Activated CD8-positive, alpha-beta T cell treated with anti-CD3 and anti-CD28 coated beads, Interleukin-2, amount 10 ng/mL, durations not matched to agents 7 days and 5 days (primary cell): Measurements from ENCODE around the gene TANC1. TPM values are rescaled to one million over a fixed set of nuclear protein-coding genes. Genes with fewer than 3 reads are reported as not detected.

ENCODE experiments used
- ATAC-seq: fragments of 150-1000 bp; cut with Tn5 transposase; one replicate; pipeline ENCODE4 v1.10.0; 2021; ENCODE audit warnings: moderate library complexity
- CTCF ChIA-PET: fragments of 350-600 bp; sonication (Branson Sonifier 250); formaldehyde crosslinking; loops from one replicate; lab custom pipeline; 2021; ENCODE audit warnings: antibody characterized with exemption; lab: Charles Lee
- POLR2A ChIA-PET: fragments of 350-600 bp; sonication (Branson Sonifier 250); formaldehyde crosslinking; loops from one replicate; lab custom pipeline; 2021; ENCODE audit warnings: antibody characterized with exemption; lab: Charles Lee
- DNase-seq: peaks from one replicate; pipeline ENCODE4 v3.0.0-alpha.2; 2020
- H3K27ac Mint-ChIP-seq: one replicate; pipeline ENCODE4 v1.8.0; 2021; ENCODE audit warnings: mild to moderate bottlenecking, mixed read lengths
- H3K27me3 Mint-ChIP-seq: one replicate; pipeline ENCODE4 v1.8.0; 2021; ENCODE audit warnings: low read depth, mixed read lengths
- H3K36me3 Mint-ChIP-seq: one replicate; pipeline ENCODE4 v1.8.0; 2021; ENCODE audit warnings: low read depth, mixed read lengths
- H3K4me1 Mint-ChIP-seq: one replicate; pipeline ENCODE4 v1.8.0; 2021; ENCODE audit warnings: low read depth, mixed read lengths
- H3K4me3 Mint-ChIP-seq: one replicate; pipeline ENCODE4 v1.8.0; 2021; ENCODE audit warnings: mild to moderate bottlenecking, mixed read lengths
- H3K9me3 Mint-ChIP-seq: one replicate; pipeline ENCODE4 v1.8.0; 2022; ENCODE audit warnings: mixed read lengths; ENCODE audit not compliant: insufficient read depth
- total RNA-seq, 2 experiments: library from RNA; stranded (reverse); gene quantifications; one replicate each; pipeline ENCODE4 v1.2.3, GENCODE V29; 2021

Gene TANC1
- total RNA-seq, 2 experiments from 2014 or later = 0.37 to 0.55 TPM

- DNase-seq (no peak), ATAC-seq (no peak)
- ChIA-PET CTCF (interaction anchor here (1.2 kb wide), 1 partner anchor 44 kb away, joined by 3 read pairs; no protein-coding TSS in a partner anchor), POLR2A (no interaction called here)
- no peaks in the 10 kb centered on the region for H3K4me1 Mint-ChIP-seq
- H3K9me3 Mint-ChIP-seq = peaks cover 3% of the 10 kb centered on the region
- no peaks in the 10 kb centered on the region for H3K27me3 Mint-ChIP-seq
- H3K36me3 Mint-ChIP-seq = no peaks in the 10 kb centered on the region
- no peak overlapping the region for H3K27ac Mint-ChIP-seq
- no peak overlapping the region for H3K4me3 Mint-ChIP-seq
These were observed 101.8 kb downstream of the TANC1 start for GRCh38 chr2:159070235-159070634.

GRCh38 chr2:159071190-159071915 is 102.9 kb downstream of the TANC1 start:
- ATAC-seq (no peak), DNase-seq (no peak)
- Mint-ChIP-seq H3K4me3 (no peak overlapping the region), H3K4me1 (no peaks in the 10 kb centered on the region), H3K9me3 (peaks cover 3% of the 10 kb centered on the region), H3K27me3 (no peaks in the 10 kb centered on the region), H3K27ac (no peak overlapping the region), H3K36me3 (no peaks in the 10 kb centered on the region)
- ChIA-PET CTCF (interaction anchor here (1.2 kb wide), 2 partner anchors 43 to 48 kb away, joined by 3 to 8 read pairs; no protein-coding TSS in a partner anchor), POLR2A (no interaction called here)

GRCh38 chr2:159072795-159073194 is 104.4 kb downstream of the TANC1 start:
- Mint-ChIP-seq H3K27ac (no peak overlapping the region), H3K4me1 (no peaks in the 10 kb centered on the region), H3K27me3 (no peaks in the 10 kb centered on the region), H3K4me3 (no peak overlapping the region), H3K36me3 (no peaks in the 10 kb centered on the region), H3K9me3 (peaks cover 3% of the 10 kb centered on the region)
- no peak for DNase-seq
- ChIA-PET POLR2A (no interaction called here), CTCF (no interaction called here)
- no peak for ATAC-seq

GRCh38 chr2:159073256-159073655 is 104.8 kb downstream of the TANC1 start:
- ATAC-seq (no peak), DNase-seq (no peak)
- H3K9me3 Mint-ChIP-seq = peaks cover 3% of the 10 kb centered on the region
- H3K4me3 Mint-ChIP-seq = no peak overlapping the region
- no peaks in the 10 kb centered on the region for H3K4me1 Mint-ChIP-seq
- no peaks in the 10 kb centered on the region for H3K36me3 Mint-ChIP-seq
- ChIA-PET CTCF (interaction anchor here (0.7 to 1.1 kb wide), 2 partner anchors 17 to 45 kb away, joined by 3 read pairs; no protein-coding TSS in a partner anchor), POLR2A (no interaction called here)
- H3K27me3 Mint-ChIP-seq = no peaks in the 10 kb centered on the region
- no peak overlapping the region for H3K27ac Mint-ChIP-seq

GRCh38 chr2:159074605-159075004 is 106.2 kb downstream of the TANC1 start:
- H3K27me3 Mint-ChIP-seq = no peaks in the 10 kb centered on the region
- ChIA-PET CTCF (interaction anchor here (1.1 kb wide), 1 partner anchor 44 kb away, joined by 3 read pairs; no protein-coding TSS in a partner anchor), POLR2A (no interaction called here)

GRCh38 chr2:159075727-159076126 is 107.3 kb downstream of the TANC1 start:
- ChIA-PET CTCF (no interaction called here), POLR2A (no interaction called here)
- no peak overlapping the region for H3K27ac Mint-ChIP-seq
- no peak overlapping the region for H3K4me3 Mint-ChIP-seq
- peaks cover 3% of the 10 kb centered on the region for H3K9me3 Mint-ChIP-seq
- DNase-seq = no peak
- H3K27me3 Mint-ChIP-seq = no peaks in the 10 kb centered on the region
- no peak for ATAC-seq
- no peaks in the 10 kb centered on the region for H3K36me3 Mint-ChIP-seq
- H3K4me1 Mint-ChIP-seq = no peaks in the 10 kb centered on the region

More at GRCh38 chr2:159074605-159075004, 106.2 kb downstream of the TANC1 start:
- ATAC-seq (no peak), DNase-seq (no peak)
- peaks cover 3% of the 10 kb centered on the region for H3K9me3 Mint-ChIP-seq
- H3K4me3 Mint-ChIP-seq = no peak overlapping the region
- H3K27ac Mint-ChIP-seq = no peak overlapping the region
- no peaks in the 10 kb centered on the region for H3K4me1 Mint-ChIP-seq
- H3K36me3 Mint-ChIP-seq = no peaks in the 10 kb centered on the region

GRCh38 chr2:159076241-159076640 is 107.8 kb downstream of the TANC1 start:
- ChIA-PET CTCF (no interaction called here), POLR2A (no interaction called here)
- no peak for DNase-seq
- H3K9me3 Mint-ChIP-seq = peaks cover 3% of the 10 kb centered on the region
- no peak for ATAC-seq
- no peak overlapping the region for H3K27ac Mint-ChIP-seq
- no peaks in the 10 kb centered on the region for H3K27me3 Mint-ChIP-seq
- no peaks in the 10 kb centered on the region for H3K4me1 Mint-ChIP-seq
- no peak overlapping the region for H3K4me3 Mint-ChIP-seq
- H3K36me3 Mint-ChIP-seq = no peaks in the 10 kb centered on the region

- Mint-ChIP-seq H3K36me3 (no peaks in the 10 kb centered on the region), H3K27ac (no peak overlapping the region), H3K27me3 (no peaks in the 10 kb centered on the region), H3K4me3 (no peak overlapping the region), H3K9me3 (peaks cover 3% of the 10 kb centered on the region), H3K4me1 (no peaks in the 10 kb centered on the region)
- DNase-seq (no peak), ATAC-seq (no peak)
- ChIA-PET POLR2A (no interaction called here), CTCF (interaction anchor here (0.7 to 1.8 kb wide), 2 partner anchors 41 to 326 kb away, joined by 3 to 5 read pairs; no protein-coding TSS in a partner anchor)
These were observed 109.4 kb downstream of the TANC1 start for GRCh38 chr2:159077869-159078268.

- ATAC-seq (no peak), DNase-seq (no peak)
- H3K9me3 Mint-ChIP-seq = peaks cover 3% of the 10 kb centered on the region
- CTCF ChIA-PET = interaction anchor here (0.7 to 1.8 kb wide), 2 partner anchors 40 to 325 kb away, joined by 3 to 5 read pairs; no protein-coding TSS in a partner anchor
- H3K4me3 Mint-ChIP-seq = no peak overlapping the region
- POLR2A ChIA-PET = no interaction called here
- no peaks in the 10 kb centered on the region for H3K4me1 Mint-ChIP-seq
- no peaks in the 10 kb centered on the region for H3K27me3 Mint-ChIP-seq
- H3K27ac Mint-ChIP-seq = no peak overlapping the region
- no peaks in the 10 kb centered on the region for H3K36me3 Mint-ChIP-seq
These were observed 110.0 kb downstream of the TANC1 start for GRCh38 chr2:159078443-159078842.

GRCh38 chr2:159080641-159081040 is 112.2 kb downstream of the TANC1 start:
- ATAC-seq (no peak), DNase-seq (no peak)
- no peaks in the 10 kb centered on the region for H3K4me1 Mint-ChIP-seq
- H3K27me3 Mint-ChIP-seq = no peaks in the 10 kb centered on the region
- H3K9me3 Mint-ChIP-seq = no peaks in the 10 kb centered on the region
- H3K27ac Mint-ChIP-seq = no peak overlapping the region
- CTCF ChIA-PET = no interaction called here
- POLR2A ChIA-PET = no interaction called here
- no peak overlapping the region for H3K4me3 Mint-ChIP-seq
- no peaks in the 10 kb centered on the region for H3K36me3 Mint-ChIP-seq

GRCh38 chr2:159082119-159082518 is 113.7 kb downstream of the TANC1 start:
- DNase-seq (no peak), ATAC-seq (no peak)
- ChIA-PET POLR2A (no interaction called here), CTCF (no interaction called here)
- no peaks in the 10 kb centered on the region for H3K27me3 Mint-ChIP-seq
- H3K4me1 Mint-ChIP-seq = peaks cover 8% of the 10 kb centered on the region
- H3K27ac Mint-ChIP-seq = no peak overlapping the region
- H3K9me3 Mint-ChIP-seq = no peaks in the 10 kb centered on the region
- no peak overlapping the region for H3K4me3 Mint-ChIP-seq
- no peaks in the 10 kb centered on the region for H3K36me3 Mint-ChIP-seq
